Thoracic aorta (tissue), 2 donors: ENCODE data around the gene CABLES1. TPM values are rescaled to one million over a fixed set of nuclear protein-coding genes. Genes with fewer than 3 reads are reported as not detected.

ENCODE experiments used
- ATAC-seq: fragments of 150-250 bp; one replicate; pipeline ENCODE4 v1.8.0; 2017; ENCODE audit warnings: low read depth; ENCODE audit not compliant: insufficient number of reproducible peaks, low FRiP score
- DNase-seq: peaks from one replicate; pipeline ENCODE4 v3.0.0-alpha.2; 2020; ENCODE audit warnings: low spot score
- H3K27ac ChIP-seq, 2 donors: fragments of 200-600 bp; sonication (generic); 1 replicate in 1 of 2; 2 replicates in 1 of 2; pipeline ENCODE4 v1.5.1; 2016; ENCODE audit warnings: mild to moderate bottlenecking in 2 of 2, moderate library complexity in 2 of 2
- H3K27me3 ChIP-seq: fragments of 200-600 bp; sonication (generic); replicated peaks from 2 replicates; pipeline ENCODE4 v1.6.0; 2016; ENCODE audit warnings: mild to moderate bottlenecking; ENCODE audit not compliant: insufficient read depth
- H3K36me3 ChIP-seq: fragments of 200-600 bp; sonication (generic); one replicate; pipeline ENCODE4 v1.5.1; 2016
- H3K4me1 ChIP-seq, 2 donors: fragments of 200-600 bp; sonication (generic); 1 replicate in 1 of 2; 2 replicates in 1 of 2; pipeline versions ENCODE4 v1.5.1 to v1.6.0; 2016; ENCODE audit warnings: low read depth in 2 of 2, mild to moderate bottlenecking in 1 of 2; ENCODE audit not compliant: control insufficient read depth in 1 of 2
- H3K4me3 ChIP-seq: fragments of 200-600 bp; sonication (generic); 2 replicates; pipeline ENCODE4 v1.5.1; 2016; ENCODE audit warnings: mild to moderate bottlenecking
- H3K9me3 ChIP-seq: fragments of 200-600 bp; sonication (generic); 2 replicates; pipeline ENCODE4 v1.5.1; 2016
- CTCF ChIP-seq: fragments of 200-600 bp; sonication (generic); IDR thresholded peaks from one replicate; pipeline ENCODE4 v1.5.1; 2019; ENCODE audit warnings: antibody characterized with exemption
- total RNA-seq, 2 donors: library from RNA; depleted of rRNA; stranded (reverse); fragments of >200 nt; gene quantifications; one replicate each; pipeline versions ENCODE4 v1.1.0 to v1.2.3, GENCODE V29; 2016

CABLES1 gene
- total RNA-seq, 2 donors from 2014 or later, result 25.7 to 28.7 TPM

GRCh38 chr18:23277399-23277798 is 142.1 kb downstream of the CABLES1 start:
- Histone ChIP-seq H3K36me3 (no peaks in the 10 kb centered on the region), H3K4me3 (no peak overlapping the region), H3K4me1 (peaks cover 18 to 37% of the 10 kb centered on the region in 2 donors), H3K9me3 (no peaks in the 10 kb centered on the region), H3K27ac (no peak overlapping the region), H3K27me3 (no peaks in the 10 kb centered on the region)
- no peak for TF ChIP-seq CTCF
- no peak for DNase-seq
- ATAC-seq, result no peak

- Histone ChIP-seq H3K36me3 (no peaks in the 10 kb centered on the region), H3K27me3 (no peaks in the 10 kb centered on the region), H3K4me1 (peaks cover 16 to 33% of the 10 kb centered on the region in 2 donors), H3K27ac (no peak overlapping the region), H3K9me3 (no peaks in the 10 kb centered on the region), H3K4me3 (no peak overlapping the region)
- no peak for TF ChIP-seq CTCF
- ATAC-seq (no peak), DNase-seq (no peak)
Measured at GRCh38 chr18:23279931-23280330, 144.6 kb downstream of the CABLES1 start.

- H3K4me1 ChIP-seq, result peaks cover 7 to 24% of the 10 kb centered on the region in 2 donors
- no peak for TF ChIP-seq CTCF
- no peaks in the 10 kb centered on the region for H3K9me3 ChIP-seq
- ATAC-seq (no peak), DNase-seq (no peak)
- no peaks in the 10 kb centered on the region for H3K27me3 ChIP-seq
- H3K4me3 ChIP-seq, result no peak overlapping the region
- no peak overlapping the region for H3K27ac ChIP-seq
- H3K36me3 ChIP-seq, result no peaks in the 10 kb centered on the region
Measured at GRCh38 chr18:23280844-23281243, 145.6 kb downstream of the CABLES1 start.

GRCh38 chr18:23281626-23282436 is 146.5 kb downstream of the CABLES1 start:
- Histone ChIP-seq H3K9me3 (no peaks in the 10 kb centered on the region), H3K27ac (peak overlapping the region in 1 of 2 donors; percentile 5), H3K4me1 (peaks cover 3 to 14% of the 10 kb centered on the region in 2 donors), H3K36me3 (no peaks in the 10 kb centered on the region), H3K4me3 (no peak overlapping the region), H3K27me3 (no peaks in the 10 kb centered on the region)
- ATAC-seq, result no peak
- no peak for TF ChIP-seq CTCF
- DNase-seq, result no peak

- no peaks in the 10 kb centered on the region for H3K36me3 ChIP-seq
Measured at GRCh38 chr18:23282437-23282781, 147.1 kb downstream of the CABLES1 start.

More at GRCh38 chr18:23282437-23282781, 147.1 kb downstream of the CABLES1 start:
- Histone ChIP-seq H3K27me3 (no peaks in the 10 kb centered on the region), H3K4me3 (no peak overlapping the region), H3K4me1 (peaks cover 3 to 8% of the 10 kb centered on the region in 2 donors), H3K9me3 (no peaks in the 10 kb centered on the region), H3K27ac (peak overlapping the region in 1 of 2 donors; percentile 5)
- no peak for ATAC-seq
- no peak for TF ChIP-seq CTCF
- DNase-seq, result no peak
